Endothelial cell of umbilical vein (primary cell): Measurements from ENCODE around the gene DNAJC25. TPM values are rescaled to one million over a fixed set of nuclear protein-coding genes. Genes with fewer than 3 reads are reported as not detected.

Source experiments
- BruUV-seq: library from RNA; stranded (reverse); fragments of 400-500 nt; replicated peaks from 2 replicates; lab custom pipeline; 2021; lab: Mats Ljungman, UMichigan
- CTCF ChIA-PET: fragments of 300-600, 350-600 bp; sonication (Branson Sonifier 250); formaldehyde crosslinking; loops from one replicate; lab custom pipeline; 2021; ENCODE audit warnings: antibody characterized with exemption, inconsistent platforms; lab: Charles Lee
- POLR2A ChIA-PET: fragments of 300-600, 350-600 bp; sonication (Branson Sonifier 250); formaldehyde crosslinking; loops from one replicate; lab custom pipeline; 2021; ENCODE audit warnings: antibody characterized with exemption, inconsistent platforms; lab: Charles Lee
- DNase-seq: peaks from one replicate; pipeline ENCODE4 v3.0.0-alpha.2; 2011; ENCODE audit warnings: low read depth, low spot score
- FAIRE-seq: peaks from 2 replicates; lab custom pipeline; 2011; peaks lifted over from hg19 to GRCh38; lab: Jason Lieb, UNC
- H2AFZ ChIP-seq: 2 replicates; pipeline ENCODE4 v1.6.0; 2012; ENCODE audit warnings: low read depth, low read length, control low read depth, inconsistent platforms
- H3K27ac ChIP-seq: 2 replicates; pipeline ENCODE4 v1.5.1; 2011; ENCODE audit warnings: low read depth, mild to moderate bottlenecking, control low read depth, low read length, moderate library complexity; ENCODE audit not compliant: insufficient read depth
- H3K27me3 ChIP-seq, 2 experiments: 2 replicates each; pipeline versions ENCODE4 v1.6.0 to v1.6.1; 2011; ENCODE audit warnings: low read length in 2 of 2, mixed read lengths in 1 of 2; ENCODE audit not compliant: control insufficient read depth in 2 of 2, insufficient read depth in 2 of 2
- H3K36me3 ChIP-seq, 2 experiments: 2 replicates in 1 of 2; 3 replicates in 1 of 2; pipeline ENCODE4 v1.5.1; 2011; ENCODE audit warnings: low read length in 2 of 2, mild to moderate bottlenecking in 1 of 2, moderate library complexity in 1 of 2; ENCODE audit not compliant: control insufficient read depth in 2 of 2, insufficient read depth in 2 of 2; ENCODE audit errors: extremely low read depth in 1 of 2
- H3K4me1 ChIP-seq: 3 replicates; pipeline ENCODE4 v1.5.1; 2011; ENCODE audit warnings: mild to moderate bottlenecking, low read length; ENCODE audit not compliant: control insufficient read depth, insufficient read depth; ENCODE audit errors: extremely low read depth
- H3K4me2 ChIP-seq: 2 replicates; pipeline ENCODE4 v1.6.1; 2011; ENCODE audit warnings: low read length, control low read depth, mixed read lengths; ENCODE audit not compliant: insufficient read depth
- H3K4me3 ChIP-seq, 3 experiments: fragments of 200-600 bp in 1 of 3; sonication (generic), shearing (Covaris generic) in 1 of 3; replicated peaks in 1 of 3; 2 replicates each; pipeline ENCODE4 v1.5.1; 2011 to 2016; ENCODE audit warnings: control low read depth in 3 of 3, low read length in 3 of 3, mild to moderate bottlenecking in 2 of 3, inconsistent platforms in 1 of 3, low read depth in 1 of 3, moderate library complexity in 1 of 3; ENCODE audit not compliant: insufficient read depth in 1 of 3
- H3K79me2 ChIP-seq: 2 replicates; pipeline ENCODE4 v1.6.0; 2012; ENCODE audit warnings: low read length, inconsistent platforms; ENCODE audit not compliant: control insufficient read depth, insufficient read depth
- H3K9ac ChIP-seq: replicated peaks from 2 replicates; pipeline ENCODE3; 2011; ENCODE audit warnings: low read length, control low read depth; ENCODE audit not compliant: insufficient read depth; ENCODE audit errors: extremely low read depth
- H3K9me1 ChIP-seq: replicated peaks from 3 replicates; pipeline ENCODE4 v1.6.0; 2011; ENCODE audit warnings: mild to moderate bottlenecking, low read length; ENCODE audit not compliant: control insufficient read depth, insufficient read depth; ENCODE audit errors: extremely low read depth
- H3K9me3 ChIP-seq: replicated peaks from 2 replicates; pipeline ENCODE4 v1.5.1; 2012; ENCODE audit warnings: low read length, inconsistent platforms; ENCODE audit not compliant: control insufficient read depth, insufficient read depth
- H4K20me1 ChIP-seq: replicated peaks from 2 replicates; pipeline ENCODE3; 2011; ENCODE audit warnings: mild to moderate bottlenecking, low read length; ENCODE audit not compliant: control insufficient read depth, insufficient read depth; ENCODE audit errors: extremely low read depth
- EZH2 ChIP-seq: IDR thresholded peaks from 2 replicates; pipeline ENCODE4 v1.6.1; 2012; ENCODE audit warnings: borderline replicate concordance, low read depth, mild to moderate bottlenecking, moderate library complexity, low read length, inconsistent platforms; ENCODE audit not compliant: severe bottlenecking
- FOS ChIP-seq: IDR thresholded peaks from 2 replicates; pipeline ENCODE4 v1.6.1; 2011; ENCODE audit warnings: mild to moderate bottlenecking, low read length, moderate library complexity, borderline replicate concordance; ENCODE audit not compliant: insufficient read depth
- GATA2 ChIP-seq: IDR thresholded peaks from 2 replicates; pipeline ENCODE4 v1.7.0; 2011; ENCODE audit warnings: low read depth, mild to moderate bottlenecking, moderate library complexity, mixed read lengths, low read length; ENCODE audit not compliant: insufficient read length, insufficient read depth
- JUN ChIP-seq: IDR thresholded peaks from 2 replicates; pipeline ENCODE4 v1.6.1; 2011; ENCODE audit warnings: borderline replicate concordance, low read depth; ENCODE audit not compliant: insufficient read length, insufficient read depth
- MYC ChIP-seq: IDR thresholded peaks from one replicate; pipeline ENCODE4 v1.6.1; 2011; ENCODE audit warnings: mild to moderate bottlenecking, low read depth, low read length
- POLR2A ChIP-seq: IDR thresholded peaks from 2 replicates; pipeline ENCODE4 v1.6.1; 2012; ENCODE audit warnings: low read depth, mild to moderate bottlenecking, control low read depth, low read length
- POLR2AphosphoS5 ChIP-seq: IDR thresholded peaks from 2 replicates; pipeline ENCODE4 v1.6.1; 2012; ENCODE audit warnings: low read depth, mild to moderate bottlenecking, control low read depth, low read length, moderate library complexity; ENCODE audit not compliant: insufficient read depth
- dilution Hi-C: fragments of 300-500 bp; cut with MboI; formaldehyde crosslinking; loops from one replicate; pipeline ENCODE4 v1.15.0; 2019; ENCODE audit warnings: low sequenced_read_pairs; ENCODE audit not compliant: extremely low pct_ligation_motif_present
- intact Hi-C: fragments of 100-400 bp; cut with micrococcal nuclease; formaldehyde crosslinking; loops from one replicate; pipeline ENCODE4 v1.10.0; 2022
- polyA plus RNA-seq, 4 experiments: library from polyadenylated mRNA; depleted of rRNA in 3 of 4; stranded (reverse) in 3 of 4; unstranded in 1 of 4; fragments of >200 nt; gene quantifications; 2 replicates each; pipeline versions ENCODE4 v1.2.1 to v1.2.3, GENCODE V29; 2011 to 2012; ENCODE audit warnings: missing spikeins in 1 of 4
- total RNA-seq: library from RNA; stranded (reverse); gene quantifications from 2 replicates; pipeline ENCODE4 v1.2.3, GENCODE V29; 2021
- TF ChIP-seq, protein P1 (sequence below), 2 donors: IDR thresholded peaks; 1 replicate in 1 of 2; 2 replicates in 1 of 2; pipeline ENCODE4 v1.5.1; 2011; ENCODE audit warnings: low read length in 2 of 2, mild to moderate bottlenecking in 2 of 2, moderate library complexity in 2 of 2, control low read depth in 1 of 2, inconsistent platforms in 1 of 2, low read depth in 1 of 2; ENCODE audit not compliant: insufficient read depth in 1 of 2; ENCODE audit errors: extremely low read depth in 1 of 2
- TF ChIP-seq, protein P2 (sequence below): IDR thresholded peaks from 2 replicates; pipeline ENCODE4 v1.6.1; 2011; ENCODE audit not compliant: insufficient read depth, insufficient read length

Gene DNAJC25
- total and polyA plus RNA-seq, 2 donors (not counting 3 experiments of a cell fraction or from before 2014, with no cell fraction given), result 1.7 to 5.5 TPM

DNA sequence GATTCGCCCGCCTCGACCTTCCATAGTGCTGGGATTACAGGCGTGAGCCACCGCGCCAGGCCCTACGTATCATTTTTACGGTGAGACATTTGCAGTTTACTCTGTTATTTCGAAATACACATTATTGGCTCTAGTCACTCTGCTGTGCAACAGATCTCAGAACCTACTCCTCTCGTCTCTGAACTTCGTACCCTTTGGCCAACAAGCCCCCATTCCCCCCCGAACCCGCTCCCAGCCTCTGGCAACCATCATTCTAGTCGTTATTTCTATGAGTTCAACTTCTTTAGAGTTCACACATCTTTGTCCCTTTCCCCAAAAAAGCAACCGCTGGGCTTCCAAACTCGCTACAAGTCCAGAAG is 32.4 kb upstream of the DNAJC25 start:
- FAIRE-seq (peak; percentile 78), DNase-seq (peak; percentile 50)
- Histone ChIP-seq H3K27me3 (no peaks in the 10 kb centered on the region), H3K4me1 (peaks cover 36% of the 10 kb centered on the region), H3K9ac (peak overlapping the region; percentile 91), H3K27ac (peak overlapping the region; percentile 87), H3K4me3 (peak overlapping the region; percentile 72 to 91 (median 90)), H3K36me3 (peaks cover 6 to 8% of the 10 kb centered on the region in 2 experiments), H2AFZ (peak overlapping the region; percentile 78), H3K9me1 (no peaks in the 10 kb centered on the region), H3K9me3 (no peaks in the 10 kb centered on the region), H3K79me2 (peaks cover 17% of the 10 kb centered on the region), H4K20me1 (no peaks in the 10 kb centered on the region), H3K4me2 (peak overlapping the region; percentile 65)
- TF ChIP-seq POLR2A (no peak), FOS (no peak), MYC (no peak), EZH2 (no peak), GATA2 (no peak), POLR2AphosphoS5 (no peak), JUN (no peak)
- TF ChIP-seq, protein P1, sequence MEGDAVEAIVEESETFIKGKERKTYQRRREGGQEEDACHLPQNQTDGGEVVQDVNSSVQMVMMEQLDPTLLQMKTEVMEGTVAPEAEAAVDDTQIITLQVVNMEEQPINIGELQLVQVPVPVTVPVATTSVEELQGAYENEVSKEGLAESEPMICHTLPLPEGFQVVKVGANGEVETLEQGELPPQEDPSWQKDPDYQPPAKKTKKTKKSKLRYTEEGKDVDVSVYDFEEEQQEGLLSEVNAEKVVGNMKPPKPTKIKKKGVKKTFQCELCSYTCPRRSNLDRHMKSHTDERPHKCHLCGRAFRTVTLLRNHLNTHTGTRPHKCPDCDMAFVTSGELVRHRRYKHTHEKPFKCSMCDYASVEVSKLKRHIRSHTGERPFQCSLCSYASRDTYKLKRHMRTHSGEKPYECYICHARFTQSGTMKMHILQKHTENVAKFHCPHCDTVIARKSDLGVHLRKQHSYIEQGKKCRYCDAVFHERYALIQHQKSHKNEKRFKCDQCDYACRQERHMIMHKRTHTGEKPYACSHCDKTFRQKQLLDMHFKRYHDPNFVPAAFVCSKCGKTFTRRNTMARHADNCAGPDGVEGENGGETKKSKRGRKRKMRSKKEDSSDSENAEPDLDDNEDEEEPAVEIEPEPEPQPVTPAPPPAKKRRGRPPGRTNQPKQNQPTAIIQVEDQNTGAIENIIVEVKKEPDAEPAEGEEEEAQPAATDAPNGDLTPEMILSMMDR (IDR thresholded peaks at IDR 0.05; ENCODE audit: extremely low read depth in 1 of 2, insufficient read depth in 1 of 2, low read depth in 1 of 2, low read length in 2 of 2), result no peak
- TF ChIP-seq, protein P2, sequence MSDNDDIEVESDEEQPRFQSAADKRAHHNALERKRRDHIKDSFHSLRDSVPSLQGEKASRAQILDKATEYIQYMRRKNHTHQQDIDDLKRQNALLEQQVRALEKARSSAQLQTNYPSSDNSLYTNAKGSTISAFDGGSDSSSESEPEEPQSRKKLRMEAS, result no peak
- POLR2A ChIA-PET, result interaction anchor here (1.2 to 2.0 kb wide), 2 partner anchors 23 to 32 kb away, joined by 4 to 18 read pairs; partner anchors contain the start of gene DNAJC25
- no TSS peak for BruUV-seq
- intact Hi-C loops (loop anchor here (1.0 to 10.0 kb wide), 7 partner anchors 24 to 766 kb away; partner anchors contain the start of genes DNAJC25, ECPAS, GNG10 and UGCG), dilution Hi-C loops (no loop called here)
- CTCF ChIA-PET, result interaction anchor here (0.7 to 9.0 kb wide), 27 partner anchors 8 to 486 kb away, joined by 3 to 221 read pairs (median 4); partner anchors contain the start of genes DNAJC25 and GNG10
